Left ventricle myocardium inferior (tissue), 1 donor: ENCODE data around the gene PRKG1. TPM values are rescaled to one million over a fixed set of nuclear protein-coding genes. Genes with fewer than 3 reads are reported as not detected.

Experiments
- DNase-seq: peaks from one replicate; pipeline ENCODE4 v3.0.0-alpha.2; 2020
- H3K27ac ChIP-seq: fragments of 200-600 bp; replicated peaks from 2 replicates; pipeline ENCODE4 v1.8.0; 2021
- H3K27me3 ChIP-seq: fragments of 200-600 bp; 2 replicates; pipeline ENCODE4 v1.8.0; 2021; ENCODE audit warnings: low read depth
- H3K36me3 ChIP-seq: fragments of 200-600 bp; 2 replicates; pipeline ENCODE4 v1.8.0; 2021
- H3K4me1 ChIP-seq: fragments of 200-600 bp; 2 replicates; pipeline ENCODE4 v1.8.0; 2021
- H3K4me3 ChIP-seq: fragments of 200-600 bp; 2 replicates; pipeline ENCODE4 v1.8.0; 2021; ENCODE audit warnings: mild to moderate bottlenecking, moderate library complexity
- H3K9me3 ChIP-seq: fragments of 200-600 bp; replicated peaks from 2 replicates; pipeline ENCODE4 v1.8.0; 2021
- CTCF ChIP-seq: fragments of 200-600 bp; IDR thresholded peaks from 2 replicates; pipeline ENCODE4 v1.8.0; 2021; ENCODE audit warnings: antibody characterized with exemption, mild to moderate bottlenecking, borderline replicate concordance
- intact Hi-C: fragments of 100-400 bp; cut with micrococcal nuclease; formaldehyde crosslinking; loops from one replicate; pipeline ENCODE4 v1.11.0; 2022
- total RNA-seq: library from RNA; stranded (reverse); fragmentation: NEBNext Ultra II Directional; extraction: Animal tissue kit (Norgen Biotek cat#: 25700); gene quantifications from one replicate; pipeline ENCODE4 v1.2.1, GENCODE V29; 2021
- donor health status: DM: no; HTN: yes; CAD: no; lungs with severe emphysema.

Gene PRKG1
- total RNA-seq, 1 donor from 2014 or later = 38.9 TPM

GRCh38 chr10:51422311-51423120, 348.2 kb downstream of the PRKG1 start:
- Histone ChIP-seq H3K4me1 (peaks cover 61% of the 10 kb centered on the region), H3K27me3 (no peaks in the 10 kb centered on the region), H3K9me3 (no peaks in the 10 kb centered on the region), H3K27ac (peak overlapping the region; percentile 73), H3K4me3 (no peak overlapping the region), H3K36me3 (no peaks in the 10 kb centered on the region)
- peak; percentile 31 for DNase-seq
- intact Hi-C loops = loop anchor here (10.0 kb wide), 1 partner anchor 358 kb away; no protein-coding TSS in a partner anchor
- peak; percentile 70 for TF ChIP-seq CTCF

- Histone ChIP-seq H3K27me3 (no peaks in the 10 kb centered on the region), H3K36me3 (no peaks in the 10 kb centered on the region), H3K9me3 (no peaks in the 10 kb centered on the region), H3K4me1 (peaks cover 61% of the 10 kb centered on the region), H3K4me3 (no peak overlapping the region), H3K27ac (peak overlapping the region; percentile 73)
- no peak for TF ChIP-seq CTCF
- intact Hi-C loops = loop anchor here (10.0 kb wide), 1 partner anchor 358 kb away; no protein-coding TSS in a partner anchor
- DNase-seq = no peak
Measured at GRCh38 chr10:51423121-51423452, 348.8 kb downstream of the PRKG1 start.

GRCh38 chr10:51425431-51425830, 351.1 kb downstream of the PRKG1 start:
- H3K27ac ChIP-seq = no peak overlapping the region
- H3K4me3 ChIP-seq = no peak overlapping the region
- peak; percentile 16 for DNase-seq
- H3K9me3 ChIP-seq = no peaks in the 10 kb centered on the region
- intact Hi-C loops = loop anchor here (10.0 kb wide), 1 partner anchor 361 kb away; no protein-coding TSS in a partner anchor
- H3K36me3 ChIP-seq = no peaks in the 10 kb centered on the region
- peaks cover 49% of the 10 kb centered on the region for H3K4me1 ChIP-seq
- H3K27me3 ChIP-seq = no peaks in the 10 kb centered on the region
- TF ChIP-seq CTCF = no peak

- DNase-seq = no peak
- Histone ChIP-seq H3K36me3 (no peaks in the 10 kb centered on the region), H3K27ac (no peak overlapping the region), H3K9me3 (no peaks in the 10 kb centered on the region), H3K27me3 (no peaks in the 10 kb centered on the region), H3K4me3 (no peak overlapping the region), H3K4me1 (peaks cover 32% of the 10 kb centered on the region)
- intact Hi-C loops = loop anchor here (10.0 kb wide), 1 partner anchor 363 kb away; no protein-coding TSS in a partner anchor
- no peak for TF ChIP-seq CTCF
Measured at GRCh38 chr10:51427758-51428157, 353.5 kb downstream of the PRKG1 start.

- H3K27me3 ChIP-seq = no peaks in the 10 kb centered on the region
- H3K4me3 ChIP-seq = no peak overlapping the region
- intact Hi-C loops = no loop called here
- H3K4me1 ChIP-seq = peaks cover 13% of the 10 kb centered on the region
- H3K9me3 ChIP-seq = no peaks in the 10 kb centered on the region
- TF ChIP-seq CTCF = no peak
- DNase-seq = no peak
- no peaks in the 10 kb centered on the region for H3K36me3 ChIP-seq
- no peak overlapping the region for H3K27ac ChIP-seq
Measured at GRCh38 chr10:51430506-51430905, 356.2 kb downstream of the PRKG1 start.
